GM18526 (cell line): ENCODE measurements around the gene STRIP2.

ENCODE experiments used
- POLR2A ChIP-seq: IDR thresholded peaks from 3 replicates; pipeline ENCODE4 v1.6.1; 2011; ENCODE audit not compliant: insufficient read length; ENCODE audit errors: extremely low read depth

STRIP2 gene

DNA sequence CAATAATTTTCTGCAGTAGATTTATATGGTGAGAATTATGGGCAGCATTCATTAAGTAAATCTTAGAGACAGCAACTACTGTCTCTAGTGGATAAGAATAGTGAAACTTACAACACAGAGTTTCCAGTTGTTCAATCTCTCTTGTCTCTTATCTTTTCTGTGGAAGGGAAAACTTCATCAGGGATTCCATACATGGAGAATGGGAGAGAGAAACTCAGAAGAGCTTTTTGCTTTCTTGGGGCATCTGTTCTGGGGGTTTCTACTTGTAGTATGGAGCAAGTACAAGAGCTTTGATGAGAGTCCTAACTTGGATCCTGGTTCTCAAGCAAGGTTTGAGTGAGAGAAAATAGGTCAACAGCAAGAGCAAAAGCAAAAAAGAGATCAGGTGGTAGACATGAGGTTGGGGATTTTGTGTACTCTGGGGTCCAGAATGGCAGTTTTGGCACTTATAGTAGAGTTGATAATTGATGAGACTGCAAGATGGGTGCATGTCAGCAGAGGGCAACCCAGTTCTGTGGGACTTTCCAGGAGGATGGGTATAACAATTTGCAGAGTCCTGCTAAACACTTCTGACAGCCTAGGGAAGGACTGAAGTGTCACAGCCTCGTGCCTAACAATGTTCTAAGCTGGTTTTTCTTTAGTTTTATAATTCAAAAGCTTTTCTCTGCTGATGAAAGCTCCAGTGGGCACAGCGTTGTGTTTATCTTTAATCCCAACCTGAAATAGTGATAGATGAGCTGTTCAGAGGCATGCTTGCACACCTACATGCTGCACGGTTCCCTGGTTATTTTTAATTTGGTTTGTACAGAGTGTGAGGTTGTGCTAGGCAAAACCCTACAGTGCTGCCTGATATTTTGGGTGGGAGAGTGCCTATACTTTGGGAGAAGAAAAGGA lies 32.0 kb upstream of the STRIP2 start:
- no peak for TF ChIP-seq POLR2A

DNA sequence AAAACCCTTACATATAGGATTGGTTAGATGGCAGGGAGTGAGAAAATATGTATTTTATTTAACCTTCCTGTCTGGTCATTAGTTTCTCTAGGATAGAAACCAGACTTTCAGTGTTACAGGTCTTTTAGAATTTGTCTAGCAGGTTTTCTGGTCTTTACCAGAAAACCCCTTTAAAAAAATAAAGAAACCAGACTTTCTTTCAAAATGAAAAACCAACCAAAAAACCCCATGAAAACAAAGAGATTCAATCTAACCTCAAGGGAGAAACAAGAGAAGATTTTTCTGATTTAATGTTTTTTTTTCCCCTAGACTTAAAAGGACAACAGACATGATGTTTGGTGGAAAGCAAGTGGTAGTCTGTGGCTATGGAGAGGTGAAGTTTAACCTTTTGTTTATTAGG lies 28.7 kb upstream of the STRIP2 start:
- no peak for TF ChIP-seq POLR2A

DNA sequence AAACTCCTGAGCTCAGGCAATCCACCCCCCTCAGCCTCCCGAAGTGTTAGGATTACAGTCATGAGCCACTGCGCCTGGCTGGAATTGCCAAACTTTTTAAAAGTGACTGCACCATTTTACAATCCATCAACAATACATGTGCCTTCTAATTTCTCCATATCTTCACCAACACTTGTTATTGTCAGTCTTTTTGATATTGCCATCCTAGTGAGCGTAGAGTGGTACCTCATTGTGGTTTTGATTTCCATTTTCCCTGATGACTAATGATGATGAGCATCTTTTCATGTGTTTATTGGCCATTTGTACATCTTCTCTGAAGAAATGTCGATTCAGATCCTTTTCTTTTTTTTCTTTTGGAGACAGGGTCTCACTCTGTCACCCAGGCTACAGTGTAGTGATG lies 21.7 kb upstream of the STRIP2 start:
- TF ChIP-seq POLR2A = no peak

DNA sequence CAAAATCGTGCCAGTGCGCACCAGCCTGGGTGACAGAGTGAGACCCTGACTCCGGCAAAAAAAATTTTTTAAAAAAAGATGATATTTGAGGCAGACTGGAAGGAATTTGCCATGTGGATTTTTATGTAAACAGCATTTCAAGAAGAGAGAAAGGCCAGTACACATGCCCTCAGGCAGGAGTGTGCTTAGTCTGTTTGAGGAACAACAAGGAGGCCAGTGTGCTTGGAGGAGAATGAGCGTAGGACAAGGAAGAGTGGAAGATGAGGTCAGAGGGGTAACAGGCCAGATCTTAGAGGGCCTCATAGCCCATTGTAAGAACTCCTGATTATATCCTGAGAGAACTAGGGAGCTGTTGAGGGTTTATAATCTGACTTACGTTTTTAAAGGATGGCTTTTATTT lies 17.2 kb upstream of the STRIP2 start:
- no peak for TF ChIP-seq POLR2A

DNA sequence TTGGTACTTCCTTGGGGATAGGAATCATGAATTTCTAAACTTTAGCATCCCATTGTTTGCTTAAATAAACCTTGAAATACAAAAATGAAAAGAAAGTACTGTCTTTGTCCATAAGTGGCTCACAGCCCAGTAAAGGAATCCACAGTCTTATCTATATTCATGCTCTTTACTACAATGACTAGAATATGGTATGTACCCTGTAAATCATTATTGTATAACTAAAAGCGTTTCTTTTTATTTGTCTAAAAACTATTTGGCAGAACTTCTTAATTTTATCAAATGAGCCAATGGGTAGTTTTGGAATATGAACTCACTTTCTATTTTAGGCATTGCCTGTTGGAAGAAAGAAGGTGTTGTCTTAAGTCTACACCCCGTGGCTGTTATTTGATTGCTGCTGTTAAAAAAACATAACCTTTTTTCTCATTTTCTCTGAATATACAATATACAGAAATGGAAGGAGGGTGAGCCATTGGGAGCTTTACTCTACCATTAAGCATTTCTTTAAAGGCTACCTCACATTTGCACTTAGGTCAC lies 12.4 kb upstream of the STRIP2 start:
- no peak for TF ChIP-seq POLR2A

DNA sequence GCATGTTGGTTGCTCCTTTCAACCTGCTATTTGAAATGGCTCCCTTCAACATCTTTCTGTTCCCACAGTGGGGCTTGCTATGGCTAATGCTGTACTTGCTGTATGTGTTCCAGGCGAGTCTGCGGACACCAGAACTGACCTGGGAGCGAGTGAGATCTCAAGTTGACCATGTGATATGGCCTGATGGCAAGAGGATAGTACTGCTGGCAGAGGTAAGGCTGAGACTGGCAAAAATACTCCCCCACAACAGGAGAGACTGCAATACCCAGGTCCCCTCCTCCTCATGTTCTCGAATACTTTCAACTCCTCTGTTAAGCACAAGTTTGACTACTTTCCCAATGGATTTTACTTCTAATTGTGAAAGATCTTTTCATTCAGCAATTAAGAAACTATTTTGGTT lies 11.5 kb upstream of the STRIP2 start:
- TF ChIP-seq POLR2A = no peak

DNA sequence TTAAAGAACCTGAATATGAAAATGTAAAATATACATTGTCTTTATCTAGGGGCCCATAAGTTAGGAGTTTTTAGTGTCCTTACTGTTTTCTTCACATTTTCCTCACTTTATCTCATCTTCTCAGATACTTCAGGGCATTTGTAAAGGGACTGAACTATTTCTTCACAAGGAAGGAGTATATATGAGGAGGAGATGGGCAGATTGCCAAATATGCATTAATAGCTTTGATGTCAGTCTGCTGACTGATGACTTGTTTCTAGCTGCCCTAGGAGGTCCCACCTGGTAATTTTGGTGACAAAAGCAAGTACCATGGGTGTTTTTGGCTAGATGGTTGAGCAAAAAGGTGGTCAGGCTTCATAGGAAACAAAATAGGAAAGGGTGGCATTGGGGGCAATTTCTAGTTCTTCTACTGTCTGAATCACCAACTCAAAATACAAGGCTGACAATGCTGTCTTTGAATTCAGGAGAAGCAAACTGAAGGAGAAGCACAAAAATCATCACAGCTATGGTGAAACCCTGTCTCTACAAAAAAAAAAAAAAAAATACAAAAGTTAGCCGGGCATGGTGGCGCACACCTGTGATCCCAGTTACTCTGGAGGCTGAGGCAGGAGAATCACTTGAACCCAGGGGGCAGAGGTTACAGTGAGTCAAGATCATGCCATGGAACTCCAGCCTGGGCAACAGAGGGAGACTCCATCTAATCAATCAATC lies 10.4 kb upstream of the STRIP2 start:
- TF ChIP-seq POLR2A = no peak

DNA sequence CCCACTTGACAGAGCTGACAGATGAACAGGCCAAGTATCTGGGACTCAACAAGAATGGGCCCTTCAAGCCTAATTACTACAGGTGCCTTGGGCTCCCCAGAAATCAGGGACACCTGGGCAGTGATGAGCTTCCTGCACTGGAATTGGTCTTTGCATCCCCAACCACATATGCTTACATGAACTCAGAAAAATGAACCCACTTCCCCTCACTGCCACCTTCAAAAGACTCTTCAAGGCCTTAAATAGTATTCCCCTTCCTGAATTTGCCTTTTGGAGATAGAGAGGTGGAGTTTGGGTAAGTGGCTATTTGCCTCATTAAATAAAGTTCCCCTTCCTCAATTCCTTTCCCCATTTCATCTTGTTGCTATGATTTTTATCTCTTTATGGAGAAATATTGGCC lies 7.8 kb upstream of the STRIP2 start:
- TF ChIP-seq POLR2A = no peak

DNA sequence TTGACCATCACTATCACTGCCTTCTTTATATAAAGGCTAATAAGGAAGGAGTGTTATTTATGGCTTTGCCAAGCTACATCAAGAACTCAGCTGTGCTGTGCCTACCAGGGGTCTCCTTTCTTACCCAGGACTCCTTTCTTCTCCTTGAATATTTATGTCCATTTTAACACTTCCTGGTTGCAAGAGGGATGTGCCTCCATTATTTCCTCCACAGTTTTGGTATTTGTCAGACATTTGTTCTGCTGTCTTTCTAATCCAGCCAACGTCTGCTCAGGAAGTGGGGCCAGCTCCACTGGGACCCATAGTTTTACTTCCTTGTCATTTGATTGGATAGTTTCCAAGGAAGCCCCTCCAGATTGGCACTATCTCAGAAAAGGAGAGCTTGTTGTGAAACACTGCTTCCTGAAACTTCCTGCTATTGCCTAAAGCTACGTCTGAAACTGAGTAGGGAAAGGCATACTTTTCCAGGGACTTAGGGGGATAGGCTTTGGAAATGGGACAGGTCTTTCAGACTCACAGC lies 6.6 kb upstream of the STRIP2 start:
- no peak for TF ChIP-seq POLR2A

DNA sequence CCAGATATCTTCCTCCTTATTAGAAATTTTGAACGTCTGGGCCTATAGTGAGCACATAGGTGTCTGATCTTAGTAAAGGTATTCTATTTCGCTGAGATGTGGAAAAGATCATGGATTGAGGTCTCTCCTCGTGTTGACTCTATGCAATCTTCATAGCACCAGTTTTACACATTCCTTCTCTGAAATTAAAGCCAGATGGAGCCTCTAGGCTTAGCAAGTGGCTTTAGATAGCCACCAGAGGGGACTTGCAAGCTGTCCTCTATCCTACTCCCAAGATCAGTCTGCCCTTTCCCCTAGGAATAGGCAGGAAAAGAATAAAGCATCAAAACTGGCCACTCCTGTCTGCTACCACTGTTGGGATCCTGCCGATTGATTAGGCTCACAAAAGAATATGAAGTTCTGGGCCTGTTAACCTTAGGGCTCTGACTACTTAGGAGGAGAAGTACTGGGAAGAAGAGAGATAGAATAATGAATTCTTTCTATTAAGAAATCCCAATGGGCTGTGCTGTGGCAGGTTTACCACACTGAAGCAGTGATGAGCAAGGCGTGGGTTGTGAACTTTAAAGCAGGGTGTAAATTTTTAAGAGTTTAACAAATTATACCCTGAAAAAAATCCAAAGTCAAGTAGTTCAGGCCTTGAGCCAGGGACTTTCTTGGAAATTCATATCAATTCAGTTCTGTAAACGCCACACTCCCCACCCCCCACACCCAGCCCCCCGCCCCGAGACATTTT lies 2.2 kb upstream of the STRIP2 start:
- TF ChIP-seq POLR2A = no peak

DNA sequence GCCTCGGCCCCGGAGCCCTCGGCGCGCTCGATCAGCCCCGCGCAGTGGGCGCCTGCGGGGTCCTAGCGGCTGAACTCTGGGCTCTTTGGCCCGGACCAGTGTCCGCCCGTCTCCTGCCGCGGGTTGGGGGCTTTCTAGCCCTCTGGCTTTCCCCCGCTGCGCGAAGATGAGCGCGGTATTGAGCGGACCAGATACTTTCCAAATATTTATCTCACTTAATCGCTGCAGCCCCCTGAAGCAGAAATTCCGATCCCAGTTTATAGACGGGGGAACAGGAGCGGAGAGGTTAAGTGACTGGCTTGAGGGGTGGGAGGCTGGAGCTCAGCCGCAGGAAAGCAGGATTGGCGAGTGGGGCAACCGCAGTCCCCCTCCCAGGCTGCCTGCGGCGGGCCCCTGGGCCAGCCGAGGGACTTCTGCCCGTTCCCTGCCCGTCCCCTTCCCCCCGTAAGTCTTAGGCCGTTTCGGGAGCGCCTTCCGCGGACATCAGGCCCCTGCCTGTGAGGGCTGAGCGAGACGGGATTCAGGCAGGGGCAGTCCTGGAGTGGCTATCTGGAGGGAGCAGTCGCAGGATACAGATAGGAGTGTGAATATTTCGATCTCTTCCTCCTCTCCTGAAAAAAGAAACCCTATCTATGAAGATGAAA lies 565 bp downstream of the STRIP2 start:
- no peak for TF ChIP-seq POLR2A

DNA sequence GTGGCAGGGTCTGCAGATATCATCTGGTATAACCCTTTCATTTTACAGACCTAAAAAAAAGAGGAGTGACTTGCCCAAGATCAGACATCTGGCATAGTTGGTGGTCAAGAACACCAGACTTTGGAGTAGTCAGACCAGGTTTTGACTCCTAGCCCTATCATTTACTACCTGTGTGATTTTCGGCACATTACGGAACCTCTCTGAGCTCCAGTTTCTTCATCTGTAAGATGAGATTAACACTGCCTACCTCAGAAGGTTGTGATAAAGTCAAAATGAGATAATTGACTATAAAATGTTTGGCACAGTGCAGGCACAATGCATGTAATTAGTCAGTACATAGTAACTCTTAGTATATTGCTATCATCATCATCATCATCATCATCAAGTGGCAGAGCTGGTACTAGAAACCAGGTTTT lies 1.2 kb downstream of the STRIP2 start:
- TF ChIP-seq POLR2A = no peak

DNA sequence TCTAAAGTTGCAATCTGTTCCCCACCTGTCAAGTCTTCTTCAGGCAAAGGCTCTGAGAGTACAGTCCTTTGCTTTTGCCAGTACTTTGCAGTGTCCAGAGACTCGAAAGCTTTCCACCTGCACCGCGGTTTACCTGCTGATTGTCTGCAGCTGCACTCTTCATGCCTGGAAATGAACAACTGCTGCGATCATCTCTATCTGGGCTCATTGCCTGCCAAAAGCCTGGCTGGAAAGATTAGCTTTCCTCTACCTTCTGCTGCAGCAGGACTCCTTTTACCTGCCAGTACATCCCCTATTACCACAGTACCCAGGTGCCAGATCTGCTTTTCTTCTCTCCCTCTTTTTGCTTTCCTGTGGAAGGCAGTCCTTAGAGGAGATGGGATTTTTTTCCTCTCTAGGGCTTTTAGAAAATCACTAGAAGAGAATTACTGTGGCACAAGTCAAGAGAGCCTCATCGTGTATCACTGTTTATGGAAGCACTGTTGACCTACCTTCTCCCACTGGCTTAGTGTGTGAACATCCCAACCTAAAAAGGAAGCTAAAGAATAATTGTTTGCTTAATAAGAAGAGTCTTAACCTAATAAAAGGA lies 2.2 kb downstream of the STRIP2 start:
- TF ChIP-seq POLR2A = no peak

DNA sequence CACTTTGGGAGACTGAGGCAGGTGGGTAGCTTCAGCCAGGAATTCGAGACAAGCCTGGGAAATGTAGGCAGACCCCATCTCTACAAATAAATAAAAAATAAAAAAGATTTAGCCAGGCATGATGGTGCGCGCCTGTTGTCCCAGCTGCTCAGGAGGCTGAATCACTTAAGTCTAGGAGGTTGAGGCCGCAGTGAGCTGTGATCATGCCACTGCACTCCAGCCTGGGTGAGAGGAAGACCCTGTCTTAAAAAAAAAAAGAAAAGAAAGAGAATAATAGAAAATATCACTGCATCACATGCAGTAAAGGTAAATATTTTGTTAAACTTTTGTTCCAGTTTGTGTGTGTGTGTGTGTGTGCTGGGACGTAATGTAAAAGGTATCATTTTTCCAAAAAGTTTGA lies 3.0 kb downstream of the STRIP2 start:
- no peak for TF ChIP-seq POLR2A
